Mesodermal cell (in vitro differentiated cells): ENCODE data around the gene AP3S2.

Experiments
- H3K27ac ChIP-seq: 2 replicates; pipeline ENCODE4 v1.7.0; 2013; ENCODE audit warnings: mild to moderate bottlenecking, low read depth, low read length, moderate library complexity; ENCODE audit not compliant: severe bottlenecking
- H3K36me3 ChIP-seq: 2 replicates; pipeline ENCODE4 v1.7.1; 2013; ENCODE audit warnings: mild to moderate bottlenecking, low read length, moderate library complexity; ENCODE audit not compliant: control insufficient read depth, insufficient read depth
- H3K4me1 ChIP-seq: one replicate; pipeline ENCODE4 v1.7.1; 2013; ENCODE audit warnings: mild to moderate bottlenecking, low read length; ENCODE audit not compliant: insufficient read depth, control insufficient read depth, poor library complexity, severe bottlenecking
- H3K4me3 ChIP-seq: 2 replicates; pipeline ENCODE4 v1.7.0; 2013; ENCODE audit warnings: low read length, control low read depth, mild to moderate bottlenecking; ENCODE audit not compliant: insufficient read depth, poor library complexity, severe bottlenecking; ENCODE audit errors: extremely low read depth
- H3K9me3 ChIP-seq: 2 replicates; pipeline ENCODE4 v1.7.1; 2013; ENCODE audit warnings: mild to moderate bottlenecking, low read length, moderate library complexity; ENCODE audit not compliant: control insufficient read depth
- WGBS, 2 experiments: methylation state at CpG; one replicate each; pipeline ENCODE4 v1.1.5; 2013; ENCODE audit warnings: missing lambda C conversion rate in 2 of 2; ENCODE audit not compliant: insufficient coverage in 2 of 2; 5-methylcytosine and 5-hydroxymethylcytosine counted together

The AP3S2 gene

GRCh38 chr15:89806210-89806558 is 87.6 kb downstream of the AP3S2 start:
- 87 to 90% methylated on average over 20 to 21 of the region's 21 CpGs for WGBS, 2 experiments
- H3K9me3 ChIP-seq = no peaks in the 10 kb centered on the region
- H3K4me3 ChIP-seq = no peak overlapping the region
- no peak overlapping the region for H3K27ac ChIP-seq
- no peaks in the 10 kb centered on the region for H3K36me3 ChIP-seq
- H3K4me1 ChIP-seq = peaks cover 12% of the 10 kb centered on the region

- 86 to 94% methylated on average over 20 to 24 of the region's 29 CpGs for WGBS, 2 experiments
- Histone ChIP-seq H3K4me3 (no peak overlapping the region), H3K9me3 (no peaks in the 10 kb centered on the region), H3K4me1 (peaks cover 12% of the 10 kb centered on the region), H3K27ac (no peak overlapping the region), H3K36me3 (no peaks in the 10 kb centered on the region)
These were observed 88.3 kb downstream of the AP3S2 start for GRCh38 chr15:89805241-89806209.

- Histone ChIP-seq H3K4me3 (no peak overlapping the region), H3K36me3 (no peaks in the 10 kb centered on the region)
- 93% methylated on average over 20 to 27 of the region's 29 CpGs for WGBS, 2 experiments
These were observed 89.6 kb downstream of the AP3S2 start for GRCh38 chr15:89803941-89804800.

DNA sequence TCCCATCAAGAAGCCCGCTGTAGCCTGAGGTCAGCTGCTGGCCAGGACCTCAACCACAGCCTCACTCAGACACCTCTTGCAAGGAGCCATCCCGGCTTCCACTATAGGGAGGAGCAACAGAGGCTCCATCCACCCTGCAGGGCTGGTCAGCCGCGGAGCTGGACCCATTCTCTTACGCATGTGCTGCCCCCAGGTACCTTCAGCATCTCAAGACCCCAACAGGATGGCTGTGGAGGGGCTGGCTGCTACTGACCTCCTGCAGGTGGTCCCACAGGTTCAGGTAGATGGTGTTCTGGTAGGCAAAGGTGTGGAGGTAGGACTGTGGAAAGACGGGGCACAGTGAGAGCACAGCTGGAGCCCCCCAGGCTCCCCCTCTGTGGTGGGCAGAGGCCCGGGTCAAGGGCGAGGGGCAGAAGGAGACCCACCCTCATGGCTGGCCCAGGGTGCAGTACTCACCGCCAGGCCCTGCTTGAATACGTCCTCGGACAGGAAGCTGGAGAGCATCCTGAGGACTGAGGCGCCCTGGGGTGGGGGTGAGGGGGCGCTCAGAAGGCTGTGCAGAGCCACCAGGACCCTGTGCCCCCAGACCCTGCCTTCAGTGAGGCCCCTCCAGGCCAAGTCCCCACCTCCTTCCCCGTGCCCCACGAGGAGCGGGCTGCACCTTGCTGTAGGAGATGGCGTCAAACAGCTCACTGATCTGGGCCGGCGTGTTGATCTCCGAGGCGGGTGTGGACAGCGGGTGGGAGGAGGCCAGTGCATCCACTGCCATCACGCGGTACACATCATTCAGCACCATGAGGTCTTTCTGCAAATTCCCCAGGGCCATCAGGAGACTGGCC is 90.6 kb downstream of the AP3S2 start:
- no peaks in the 10 kb centered on the region for H3K36me3 ChIP-seq
- peaks cover 3% of the 10 kb centered on the region for H3K4me1 ChIP-seq
- H3K27ac ChIP-seq = no peak overlapping the region
- H3K4me3 ChIP-seq = no peak overlapping the region
- no peaks in the 10 kb centered on the region for H3K9me3 ChIP-seq
- WGBS, 2 experiments = 96% methylated on average over 21 to 23 of the region's 24 CpGs

More at GRCh38 chr15:89803941-89804800, 89.6 kb downstream of the AP3S2 start:
- Histone ChIP-seq H3K4me1 (peaks cover 7% of the 10 kb centered on the region), H3K9me3 (no peaks in the 10 kb centered on the region), H3K27ac (no peak overlapping the region)

- H3K9me3 ChIP-seq = no peaks in the 10 kb centered on the region
- H3K36me3 ChIP-seq = no peaks in the 10 kb centered on the region
- no peak overlapping the region for H3K4me3 ChIP-seq
- no peak overlapping the region for H3K27ac ChIP-seq
- H3K4me1 ChIP-seq = peaks cover 3% of the 10 kb centered on the region
- 87 to 91% methylated on average over 14 of the region's 16 CpGs for WGBS, 2 experiments
These were observed 91.4 kb downstream of the AP3S2 start for GRCh38 chr15:89802231-89802928.

DNA sequence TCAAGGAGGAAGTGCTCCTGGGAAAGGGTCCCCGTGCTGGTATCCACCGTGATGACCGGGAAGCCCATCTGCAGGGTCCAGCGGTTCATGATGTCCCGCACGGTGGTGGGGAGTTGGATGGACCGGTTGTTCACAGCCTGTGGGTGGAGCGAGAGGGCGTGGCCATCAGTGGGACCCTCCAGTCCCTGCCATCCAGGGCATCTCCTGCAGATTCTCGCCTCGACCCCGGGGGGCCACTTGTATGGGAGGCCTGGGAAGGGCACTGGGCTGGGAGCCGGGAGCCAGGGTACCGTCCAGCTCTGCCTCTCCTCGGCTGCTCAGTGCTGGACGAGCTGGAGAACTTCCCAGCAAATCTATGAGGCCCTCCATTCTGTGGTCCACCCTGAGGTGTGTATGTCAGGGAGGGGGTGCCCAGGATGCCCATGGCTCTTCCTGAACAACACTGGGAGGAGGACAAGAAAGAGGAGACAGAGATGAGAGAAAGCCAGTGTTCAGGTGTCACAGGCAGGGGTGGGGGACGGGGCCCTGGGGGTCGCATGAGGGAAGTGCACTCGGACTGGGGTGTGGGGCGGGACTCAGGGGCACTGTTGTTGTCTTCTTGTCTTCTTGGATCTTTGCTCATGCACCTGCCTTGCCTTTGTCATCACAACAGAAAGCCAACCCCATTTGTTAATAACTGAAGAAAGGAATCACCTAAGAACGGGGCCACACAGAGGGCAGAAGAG is 92.2 kb downstream of the AP3S2 start:
- no peaks in the 10 kb centered on the region for H3K36me3 ChIP-seq
- H3K4me1 ChIP-seq = peaks cover 3% of the 10 kb centered on the region
- no peaks in the 10 kb centered on the region for H3K9me3 ChIP-seq
- 95 to 96% methylated on average over 18 of the region's 21 CpGs for WGBS, 2 experiments
- H3K27ac ChIP-seq = no peak overlapping the region
- no peak overlapping the region for H3K4me3 ChIP-seq

GRCh38 chr15:89799918-89800498 is 93.8 kb downstream of the AP3S2 start:
- 93 to 100% methylated on average over 1 of the region's 2 CpGs for WGBS, 2 experiments
- Histone ChIP-seq H3K36me3 (no peaks in the 10 kb centered on the region), H3K27ac (no peak overlapping the region)

GRCh38 chr15:89799011-89799911 is 94.5 kb downstream of the AP3S2 start:
- 83 to 92% methylated on average over 16 to 18 of the region's 20 CpGs for WGBS, 2 experiments
- H3K9me3 ChIP-seq = no peaks in the 10 kb centered on the region
- H3K36me3 ChIP-seq = no peaks in the 10 kb centered on the region
- peaks cover 3% of the 10 kb centered on the region for H3K4me1 ChIP-seq
- no peak overlapping the region for H3K27ac ChIP-seq
- H3K4me3 ChIP-seq = no peak overlapping the region

More at GRCh38 chr15:89799918-89800498, 93.8 kb downstream of the AP3S2 start:
- Histone ChIP-seq H3K9me3 (no peaks in the 10 kb centered on the region), H3K4me1 (peaks cover 3% of the 10 kb centered on the region), H3K4me3 (no peak overlapping the region)
